HepG2 (cell line): ENCODE results near the gene NPAS2. TPM values are rescaled to one million over a fixed set of nuclear protein-coding genes. Genes with fewer than 3 reads are reported as not detected.

Source experiments
- DNMT1 ChIP-seq: sonication (generic); formaldehyde crosslinking; IDR thresholded peaks from 2 replicates; pipeline ENCODE4 v1.5.1; 2020; ENCODE audit warnings: mild to moderate bottlenecking, missing genetic modification reagents
- DRAP1 ChIP-seq: IDR thresholded peaks from 2 replicates; pipeline ENCODE4 v1.6.1; 2016; ENCODE audit warnings: missing genetic modification reagents, missing compliant biosample characterization
- ELF3 ChIP-seq: IDR thresholded peaks from 2 replicates; pipeline ENCODE4 v1.6.1; 2016; ENCODE audit warnings: missing genetic modification reagents, missing compliant biosample characterization
- GFI1 ChIP-seq: sonication (generic); formaldehyde crosslinking; IDR thresholded peaks from 2 replicates; pipeline ENCODE4 v1.5.0; 2020; ENCODE audit warnings: missing genetic modification reagents, mild to moderate bottlenecking, borderline replicate concordance
- HBP1 ChIP-seq: IDR thresholded peaks from 2 replicates; pipeline ENCODE4 v1.6.1; 2016; ENCODE audit warnings: low read depth, control low read depth
- PCBP1 ChIP-seq: fragments of 200-400 bp; formaldehyde crosslinking; IDR thresholded peaks from 2 replicates; pipeline ENCODE4 v1.6.1; 2017; ENCODE audit warnings: mild to moderate bottlenecking, low read depth, low read length, borderline replicate concordance
- PCBP2 ChIP-seq: fragments of 200-400 bp; formaldehyde crosslinking; optimal IDR thresholded peaks from 2 replicates; pipeline ENCODE3; 2018; ENCODE audit warnings: low read length, low read depth; ENCODE audit not compliant: poor library complexity, severe bottlenecking
- PHF8 ChIP-seq: sonication (generic); formaldehyde crosslinking; IDR thresholded peaks from 2 replicates; pipeline ENCODE4 v1.5.0; 2020; ENCODE audit warnings: missing genetic modification reagents
- PITX1 ChIP-seq: sonication (generic); formaldehyde crosslinking; IDR thresholded peaks from 2 replicates; pipeline ENCODE4 v1.5.1; 2020; ENCODE audit warnings: mild to moderate bottlenecking, missing genetic modification reagents
- RAD21 ChIP-seq: fragments of 450-650 bp; formaldehyde crosslinking; IDR thresholded peaks from 2 replicates; pipeline ENCODE4 v1.5.0; 2020; ENCODE audit warnings: mild to moderate bottlenecking
- RAD51 ChIP-seq: fragments of 450-650 bp; IDR thresholded peaks from 2 replicates; pipeline ENCODE4 v1.6.1; 2016; ENCODE audit warnings: borderline replicate concordance
- SOX5 ChIP-seq: IDR thresholded peaks from 2 replicates; pipeline ENCODE4 v1.6.1; 2016; ENCODE audit warnings: borderline replicate concordance
- THAP11 ChIP-seq: IDR thresholded peaks from 2 replicates; pipeline ENCODE4 v1.6.1; 2016; ENCODE audit warnings: missing biosample characterization, missing genetic modification reagents
- TRIM24 ChIP-seq: sonication (generic); formaldehyde crosslinking; IDR thresholded peaks from 2 replicates; pipeline ENCODE4 v1.8.0; 2022; ENCODE audit warnings: mild to moderate bottlenecking, missing genetic modification reagents
- XRCC5 ChIP-seq: fragments of 200-400 bp; formaldehyde crosslinking; optimal IDR thresholded peaks from 2 replicates; pipeline ENCODE3; 2017; ENCODE audit warnings: mild to moderate bottlenecking, low read length
- ZBTB43 ChIP-seq: sonication (generic); formaldehyde crosslinking; conservative IDR thresholded peaks from 2 replicates; pipeline ENCODE4 v1.4.0; 2020; ENCODE audit warnings: missing genetic modification reagents
- ZEB1 ChIP-seq: IDR thresholded peaks from 2 replicates; pipeline ENCODE4 v1.6.1; 2012; ENCODE audit warnings: mild to moderate bottlenecking, low read depth, inconsistent platforms; ENCODE audit not compliant: insufficient replicate concordance
- ZNF276 ChIP-seq: sonication (generic); formaldehyde crosslinking; IDR thresholded peaks from 2 replicates; pipeline ENCODE4 v1.4.0; 2020; ENCODE audit warnings: mild to moderate bottlenecking, low read depth, missing genetic modification reagents
- ZNF563 ChIP-seq: sonication (generic); formaldehyde crosslinking; IDR thresholded peaks from 2 replicates; pipeline ENCODE4 v1.8.0; 2022; ENCODE audit warnings: mild to moderate bottlenecking, moderate library complexity, missing genetic modification reagents
- ZNF569 ChIP-seq: sonication (generic); formaldehyde crosslinking; IDR thresholded peaks from 2 replicates; pipeline ENCODE4 v1.5.0; 2020; ENCODE audit warnings: mild to moderate bottlenecking, missing genetic modification reagents, moderate library complexity, borderline replicate concordance
- ZNF615 ChIP-seq: sonication (generic); formaldehyde crosslinking; IDR thresholded peaks from 2 replicates; pipeline ENCODE4 v1.5.0; 2020; ENCODE audit warnings: mild to moderate bottlenecking, missing genetic modification reagents, borderline replicate concordance
- ZNF639 ChIP-seq: conservative IDR thresholded peaks from 2 replicates; pipeline ENCODE4 v1.6.1; 2018; ENCODE audit warnings: missing genetic modification reagents
- ZNF883 ChIP-seq: sonication (generic); formaldehyde crosslinking; IDR thresholded peaks from 2 replicates; pipeline ENCODE4 v1.5.1; 2020; ENCODE audit warnings: mild to moderate bottlenecking, missing genetic modification reagents; ENCODE audit errors: not compliant biosample characterization
- polyA plus RNA-seq, 8 experiments: library from polyadenylated mRNA; depleted of rRNA in 3 of 8; stranded (reverse) in 7 of 8; unstranded in 1 of 8; fragments of >200 nt; fragmentation: Illumina TruSeq in 4 of 8; extraction: Trizol in 4 of 8; gene quantifications; 2 replicates each; pipeline versions ENCODE4 v1.2.1 to v1.2.3, GENCODE V29; 2011 to 2016; ENCODE audit warnings: low read depth in 4 of 8, missing spikeins in 1 of 8, mixed read lengths in 1 of 8; ENCODE audit not compliant: insufficient read depth in 1 of 8
- total RNA-seq, 5 experiments: library from RNA; depleted of rRNA; stranded (reverse); fragments of >200 nt; fragmentation: Illumina TruSeq; extraction: Trizol; gene quantifications; 2 replicates each; pipeline ENCODE4 v1.2.3, GENCODE V29; 2016; ENCODE audit warnings: low read depth in 1 of 5

Gene NPAS2
- total and polyA plus RNA-seq, 2 of the 13 experiments (the other 11 are each of a cell fraction or from before 2014, with no cell fraction given), result 14.8 to 37.5 TPM

GRCh38 chr2:100818606-100819369 lies 1.2 kb upstream of the NPAS2 start (continued):
- no peak for TF ChIP-seq DNMT1 (CRISPR knock-in tag)
- peak; percentile 88; the same call in 1 of the 2 replicates for TF ChIP-seq PCBP1
- TF ChIP-seq ZEB1, result peak; percentile 24
- TF ChIP-seq ZNF563, result no peak
- TF ChIP-seq HBP1 (CRISPR knock-in tag), result no peak; the same call in 1 of the 2 replicates
- no peak for TF ChIP-seq RAD51
- TF ChIP-seq ZNF615, result no peak
- peak; percentile 89 for TF ChIP-seq ZNF276 (CRISPR knock-in tag)
- TF ChIP-seq ELF3 (CRISPR knock-in tag), result peak; percentile 14; the same call in 1 of the 2 replicates
- TF ChIP-seq SOX5 (CRISPR knock-in tag), result 0 out of 2 replicates have a peak, but pooled peaks have one; percentile 5
- no peak for TF ChIP-seq ZNF639 (CRISPR knock-in tag)
- TF ChIP-seq ZNF569 (CRISPR knock-in tag), result no peak
- no peak for TF ChIP-seq PCBP2
- TF ChIP-seq TRIM24 (CRISPR knock-in tag), result no peak
- TF ChIP-seq XRCC5, result peak; percentile 84
- no peak; the same call in 1 of the 2 replicates for TF ChIP-seq GFI1 (CRISPR knock-in tag)
- TF ChIP-seq RAD21 (CRISPR knock-in tag), result peak; percentile 85
- no peak for TF ChIP-seq THAP11 (CRISPR knock-in tag)
- peak; percentile 82 for TF ChIP-seq ZNF883 (CRISPR knock-in tag)
- peak; percentile 77 for TF ChIP-seq PHF8 (CRISPR knock-in tag)
- no peak for TF ChIP-seq DRAP1 (CRISPR knock-in tag)
- TF ChIP-seq PITX1 (CRISPR knock-in tag), result peak; percentile 86; the same call in 1 of the 2 replicates
- TF ChIP-seq ZBTB43 (CRISPR knock-in tag), result no peak
